Lung (tissue), 12 donors: ENCODE measurements around the gene PRKCH. TPM values are rescaled to one million over a fixed set of nuclear protein-coding genes. Genes with fewer than 3 reads are reported as not detected.

Experiments used
- ATAC-seq: fragments of 200-7000 bp; cut with Tn5 transposase; one replicate; pipeline ENCODE4 v1.9.1; 2020; ENCODE audit warnings: moderate number of reproducible peaks; ENCODE audit not compliant: insufficient read depth, low FRiP score
- DNase-seq, 3 donors: peaks; one replicate each; pipeline ENCODE4 v3.0.0-alpha.2; 2013 to 2017
- H3K27ac ChIP-seq, 2 donors: one replicate each; pipeline ENCODE4 v1.5.1; 2013; ENCODE audit warnings: mild to moderate bottlenecking in 2 of 2, moderate library complexity in 2 of 2, control low read depth in 1 of 2, inconsistent platforms in 1 of 2, low read depth in 1 of 2, low read length in 1 of 2
- H3K27me3 ChIP-seq, 3 donors: one replicate each; pipeline ENCODE4 v1.5.1; 2013; ENCODE audit warnings: low read length in 2 of 3; ENCODE audit not compliant: control insufficient read depth in 3 of 3, insufficient read depth in 3 of 3
- H3K36me3 ChIP-seq, 4 donors: one replicate each; pipeline ENCODE4 v1.5.1; 2013; ENCODE audit warnings: low read length in 4 of 4, mild to moderate bottlenecking in 1 of 4, moderate library complexity in 1 of 4; ENCODE audit not compliant: control insufficient read depth in 4 of 4, insufficient read depth in 4 of 4
- H3K4me1 ChIP-seq, 5 donors: one replicate each; pipeline ENCODE4 v1.5.1; 2013; ENCODE audit warnings: low read length in 5 of 5, mild to moderate bottlenecking in 2 of 5, moderate library complexity in 1 of 5; ENCODE audit not compliant: control insufficient read depth in 5 of 5, insufficient read depth in 5 of 5
- H3K4me3 ChIP-seq: one replicate; pipeline ENCODE4 v1.5.1; 2013; ENCODE audit warnings: mild to moderate bottlenecking, control low read depth, moderate library complexity
- H3K9ac ChIP-seq, 2 donors: one replicate each; pipeline ENCODE4 v1.5.1; 2013; ENCODE audit warnings: low read length in 2 of 2, control low read depth in 1 of 2; ENCODE audit not compliant: insufficient read depth in 1 of 2
- H3K9me3 ChIP-seq, 4 donors: one replicate each; pipeline ENCODE4 v1.5.1; 2013; ENCODE audit warnings: low read length in 3 of 4, mild to moderate bottlenecking in 1 of 4, moderate library complexity in 1 of 4; ENCODE audit not compliant: control insufficient read depth in 4 of 4, insufficient read depth in 3 of 4
- CTCF ChIP-seq: IDR thresholded peaks from 2 replicates; pipeline ENCODE4 v1.5.1; 2012; ENCODE audit warnings: mild to moderate bottlenecking; ENCODE audit errors: control extremely low read depth, extremely low read depth
- WGBS, 2 donors: extraction: QIAGEN DNeasy Blood & Tissue Kit; methylation state at CpG; one replicate each; pipeline ENCODE4 v1.1.7; 2013; 5-methylcytosine and 5-hydroxymethylcytosine counted together
- polyA plus RNA-seq, 2 donors: library from polyadenylated mRNA; stranded (reverse); fragments of 200-250 nt; gene quantifications; one replicate each; pipeline ENCODE4 v1.2.1, GENCODE V29; 2013
- total RNA-seq, 2 donors: library from RNA; depleted of rRNA in 1 of 2; stranded (reverse); fragments of >200 nt in 1 of 2; gene quantifications; one replicate each; pipeline ENCODE4 v1.2.1, GENCODE V29; 2014 to 2021
- donor health status: control.
- donor health status: control.
- donor health status: Bipolar disorder and iron deficiency.
- donor health status: healthy.
- donor health status: DM: yes; HTN: yes; CAD: no.

Gene PRKCH
- total and polyA plus RNA-seq, 4 donors: 12.9 to 126 (median 51.4) TPM

GRCh38 chr14:61284001-61284400, 37.4 kb upstream of the PRKCH start:
- 79 to 84% methylated on average over 3 of the region's 3 CpGs for WGBS, 2 donors

DNA sequence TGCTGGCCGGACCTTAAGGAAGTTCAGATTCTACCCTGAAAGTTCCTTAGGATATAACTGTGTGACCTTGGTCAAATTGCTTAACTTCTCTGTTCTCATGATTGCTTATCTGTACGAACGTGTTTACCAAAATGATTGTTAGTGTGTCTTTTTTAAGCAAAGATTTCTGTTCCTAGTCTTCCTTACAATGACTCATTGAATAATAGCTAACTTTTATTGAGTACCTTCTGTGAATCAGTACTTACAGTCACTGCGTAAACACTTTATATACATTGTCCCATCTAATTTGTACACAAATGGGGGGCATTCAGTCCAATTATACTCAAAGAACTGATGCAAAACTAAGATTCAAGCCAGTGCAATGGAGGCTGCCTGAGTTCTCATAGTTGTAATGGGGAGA, 36.0 kb upstream of the PRKCH start:
- Histone ChIP-seq H3K9me3 (peaks cover 0 to 3% (median 0%) of the 10 kb centered on the region in 4 donors), H3K4me3 (no peak overlapping the region), H3K27me3 (peaks cover 0 to 21% (median 6%) of the 10 kb centered on the region in 3 donors), H3K4me1 (peaks cover 0 to 10% (median under 1%) of the 10 kb centered on the region in 5 donors), H3K27ac (no peak overlapping the region), H3K9ac (no peak overlapping the region), H3K36me3 (no peaks in the 10 kb centered on the region)
- ATAC-seq (no peak), DNase-seq (no peak)
- no peak for TF ChIP-seq CTCF
- 81 to 88% methylated on average over 4 of the region's 4 CpGs for WGBS, 2 donors

More at GRCh38 chr14:61284001-61284400, 37.4 kb upstream of the PRKCH start:
- no peak for TF ChIP-seq CTCF
- Histone ChIP-seq H3K36me3 (no peaks in the 10 kb centered on the region), H3K4me3 (no peak overlapping the region), H3K27ac (no peak overlapping the region), H3K27me3 (peaks cover 0 to 33% (median 19%) of the 10 kb centered on the region in 3 donors), H3K9ac (no peak overlapping the region), H3K9me3 (peaks cover 0 to 9% (median 0%) of the 10 kb centered on the region in 4 donors), H3K4me1 (peaks cover 0 to 14% (median 4%) of the 10 kb centered on the region in 5 donors)
- no peak for ATAC-seq
- no peak for DNase-seq

DNA sequence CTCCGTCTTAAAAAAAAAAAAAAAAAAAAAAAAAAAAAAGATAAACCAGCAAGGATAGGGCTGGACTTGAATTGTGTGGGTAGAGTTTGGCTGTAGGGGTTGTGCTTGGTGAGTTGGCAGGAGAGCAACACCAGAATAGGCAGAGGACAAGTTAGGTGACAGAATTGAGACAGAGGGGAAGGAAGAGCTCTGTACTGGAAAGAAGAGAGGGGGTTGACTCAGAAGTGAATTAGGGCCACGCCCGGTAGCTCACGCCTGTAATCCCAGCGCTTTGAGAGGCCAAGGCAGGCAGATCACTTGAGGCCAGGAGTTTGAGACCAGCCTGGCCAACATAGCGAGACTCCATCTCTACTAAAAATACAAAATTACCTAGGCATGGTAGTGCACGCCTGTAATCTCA, 34.2 kb upstream of the PRKCH start:
- TF ChIP-seq CTCF: no peak

DNA sequence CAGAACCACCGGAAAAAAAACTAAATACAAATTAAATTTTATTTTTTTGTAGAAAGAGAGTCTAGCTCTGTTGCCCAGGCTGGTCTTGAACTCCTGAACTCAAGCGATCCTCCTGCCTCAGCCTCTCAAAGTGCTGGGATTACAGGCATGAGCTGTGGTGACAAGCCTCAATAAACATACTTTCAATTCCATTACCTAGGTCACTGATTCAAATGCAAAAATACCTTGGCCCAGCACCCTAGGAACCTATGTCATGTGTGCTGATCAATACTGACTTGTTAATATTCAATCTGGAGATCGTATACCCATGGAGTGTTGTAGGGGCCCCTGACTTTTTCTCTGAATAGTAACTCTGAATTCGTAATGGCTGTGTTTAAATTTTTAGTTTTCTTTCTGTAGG, 33.2 kb upstream of the PRKCH start:
- Histone ChIP-seq H3K9me3 (no peaks in the 10 kb centered on the region), H3K9ac (no peak overlapping the region), H3K36me3 (no peaks in the 10 kb centered on the region), H3K27ac (no peak overlapping the region), H3K4me1 (peaks cover 0 to 5% (median 0%) of the 10 kb centered on the region in 5 donors), H3K27me3 (peaks cover 0 to 4% (median 4%) of the 10 kb centered on the region in 3 donors), H3K4me3 (no peak overlapping the region)
- no peak for ATAC-seq
- DNase-seq: no peak
- no peak for TF ChIP-seq CTCF
- 87 to 89% methylated on average over 4 of the region's 4 CpGs for WGBS, 2 donors

More for the DNA sequence above, 34.2 kb upstream of the PRKCH start:
- Histone ChIP-seq H3K27me3 (peaks cover 0 to 11% (median 4%) of the 10 kb centered on the region in 3 donors), H3K4me3 (no peak overlapping the region), H3K4me1 (peaks cover 0 to 5% (median 0%) of the 10 kb centered on the region in 5 donors), H3K9ac (no peak overlapping the region), H3K9me3 (no peaks in the 10 kb centered on the region), H3K27ac (no peak overlapping the region), H3K36me3 (no peaks in the 10 kb centered on the region)
- no peak for DNase-seq
- WGBS, 2 donors: 90 to 91% methylated on average over 7 of the region's 7 CpGs
- ATAC-seq: no peak
